Lower leg skin (tissue), 4 donors: Measurements from ENCODE around the gene SLC12A2. TPM values are rescaled to one million over a fixed set of nuclear protein-coding genes. Genes with fewer than 3 reads are reported as not detected.

Experiments
- DNase-seq, 2 donors: peaks; one replicate each; pipeline ENCODE4 v3.0.0-alpha.2; 2019; ENCODE audit warnings: low spot score in 2 of 2
- H3K4me3 ChIP-seq: fragments of 200-600 bp; sonication (generic); 2 replicates; pipeline ENCODE4 v1.5.1; 2017; ENCODE audit warnings: mild to moderate bottlenecking, low read depth; ENCODE audit not compliant: poor library complexity, severe bottlenecking
- POLR2A ChIP-seq, 2 donors: fragments of 450-650 bp; IDR thresholded peaks; one replicate each; pipeline ENCODE4 v1.6.1; 2016 to 2017; ENCODE audit warnings: antibody characterized with exemption in 2 of 2, mild to moderate bottlenecking in 1 of 2, moderate library complexity in 1 of 2
- WGBS, 2 donors: methylation state at CpG; one replicate each; pipeline ENCODE4 v1.1.5; 2018; 5-methylcytosine and 5-hydroxymethylcytosine counted together
- intact Hi-C: fragments of 100-400 bp; cut with DNase I; formaldehyde crosslinking; loops from one replicate; pipeline ENCODE4 v1.15.0; 2023; ENCODE audit warnings: low total_unique reads
- total RNA-seq, 4 donors: library from RNA; depleted of rRNA; stranded (reverse); fragments of >200 nt; gene quantifications; one replicate each; pipeline ENCODE4 v1.1.0, GENCODE V29; 2016
- TF ChIP-seq, protein P1 (sequence below), 3 donors: fragments of 450-650 bp; IDR thresholded peaks; one replicate each; pipeline ENCODE4 v1.5.1; 2016; ENCODE audit warnings: antibody characterized with exemption in 3 of 3, mild to moderate bottlenecking in 3 of 3, moderate library complexity in 2 of 3

SLC12A2 gene
- total RNA-seq, 4 donors from 2014 or later, result 61.2 to 267 (median 172) TPM

DNA sequence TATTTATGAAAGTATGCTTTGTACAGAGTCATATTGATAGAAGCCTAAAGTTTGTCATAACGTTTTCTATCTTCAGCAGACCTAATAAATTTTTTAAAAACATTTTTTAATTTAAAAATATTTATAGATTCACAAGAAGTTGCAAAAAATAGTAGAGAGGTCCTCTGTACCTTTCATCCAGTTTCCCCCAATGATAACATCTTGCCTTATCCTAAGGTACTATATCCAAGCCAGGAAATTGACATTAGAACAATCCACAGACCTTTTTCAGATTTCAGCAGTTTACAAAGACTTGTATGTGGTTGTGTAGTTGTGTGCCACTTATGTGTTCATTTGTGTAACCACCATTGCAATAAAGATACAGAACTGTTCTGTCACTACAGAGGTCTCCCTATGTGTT, 88.5 kb downstream of the SLC12A2 start:
- WGBS, 2 donors, result 65 to 77% methylated on average over 1 of the region's 1 CpG
- no peak for DNase-seq
- H3K4me3 ChIP-seq, result no peak overlapping the region
- intact Hi-C loops, result no loop called here
- TF ChIP-seq POLR2A (IDR thresholded peaks at IDR 0.05), result no peak
- TF ChIP-seq, protein P1, sequence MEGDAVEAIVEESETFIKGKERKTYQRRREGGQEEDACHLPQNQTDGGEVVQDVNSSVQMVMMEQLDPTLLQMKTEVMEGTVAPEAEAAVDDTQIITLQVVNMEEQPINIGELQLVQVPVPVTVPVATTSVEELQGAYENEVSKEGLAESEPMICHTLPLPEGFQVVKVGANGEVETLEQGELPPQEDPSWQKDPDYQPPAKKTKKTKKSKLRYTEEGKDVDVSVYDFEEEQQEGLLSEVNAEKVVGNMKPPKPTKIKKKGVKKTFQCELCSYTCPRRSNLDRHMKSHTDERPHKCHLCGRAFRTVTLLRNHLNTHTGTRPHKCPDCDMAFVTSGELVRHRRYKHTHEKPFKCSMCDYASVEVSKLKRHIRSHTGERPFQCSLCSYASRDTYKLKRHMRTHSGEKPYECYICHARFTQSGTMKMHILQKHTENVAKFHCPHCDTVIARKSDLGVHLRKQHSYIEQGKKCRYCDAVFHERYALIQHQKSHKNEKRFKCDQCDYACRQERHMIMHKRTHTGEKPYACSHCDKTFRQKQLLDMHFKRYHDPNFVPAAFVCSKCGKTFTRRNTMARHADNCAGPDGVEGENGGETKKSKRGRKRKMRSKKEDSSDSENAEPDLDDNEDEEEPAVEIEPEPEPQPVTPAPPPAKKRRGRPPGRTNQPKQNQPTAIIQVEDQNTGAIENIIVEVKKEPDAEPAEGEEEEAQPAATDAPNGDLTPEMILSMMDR (IDR thresholded peaks at IDR 0.05), result no peak

DNA sequence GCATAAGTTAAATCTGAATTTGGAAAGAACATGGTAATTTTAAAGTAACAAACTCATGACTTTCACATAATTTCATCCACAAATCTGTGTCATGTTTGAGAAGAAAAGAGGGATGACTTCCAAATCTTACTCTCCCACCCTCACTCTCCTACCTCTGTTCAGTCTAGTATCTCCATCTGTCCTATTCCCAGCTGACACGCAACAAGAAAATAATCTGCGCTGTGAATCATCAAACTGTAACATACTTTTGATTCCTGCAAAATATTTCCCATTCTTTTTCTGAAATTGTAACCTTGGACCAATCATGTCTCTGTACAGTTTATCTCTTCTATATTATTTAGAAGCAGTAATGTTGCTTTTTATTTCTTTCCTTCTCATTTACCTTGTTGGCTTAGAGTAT, 91.4 kb downstream of the SLC12A2 start:
- TF ChIP-seq POLR2A (IDR thresholded peaks at IDR 0.05), result no peak
- TF ChIP-seq, protein P1 (IDR thresholded peaks at IDR 0.05), result no peak
- DNase-seq, result no peak
- intact Hi-C loops, result no loop called here
- WGBS, 2 donors, result 90 to 98% methylated on average over 2 of the region's 2 CpGs
- no peak overlapping the region for H3K4me3 ChIP-seq

DNA sequence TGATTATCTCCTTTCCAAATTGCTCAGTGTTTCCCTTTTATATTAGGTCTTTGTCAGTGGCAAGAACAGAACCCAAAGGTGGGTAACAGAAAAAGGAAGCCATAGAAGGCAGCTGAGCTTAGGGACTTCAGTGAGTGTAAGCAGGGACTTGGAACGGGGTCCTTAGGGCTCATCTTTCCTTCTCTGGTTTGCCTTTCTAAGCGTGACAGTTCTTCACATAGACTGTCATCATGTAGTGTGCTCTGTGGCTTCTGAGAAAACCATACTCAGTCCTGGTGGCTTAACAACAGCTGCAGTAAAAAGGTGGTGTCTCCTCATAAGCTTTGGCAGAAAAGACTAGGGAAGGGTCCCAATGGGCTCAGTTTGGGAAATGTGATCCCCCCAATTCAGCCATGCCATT, 108.8 kb downstream of the SLC12A2 start:
- intact Hi-C loops, result no loop called here
- TF ChIP-seq POLR2A (IDR thresholded peaks at IDR 0.05), result no peak
- TF ChIP-seq, protein P1 (IDR thresholded peaks at IDR 0.05), result no peak
- 95 to 98% methylated on average over 2 of the region's 2 CpGs for WGBS, 2 donors

DNA sequence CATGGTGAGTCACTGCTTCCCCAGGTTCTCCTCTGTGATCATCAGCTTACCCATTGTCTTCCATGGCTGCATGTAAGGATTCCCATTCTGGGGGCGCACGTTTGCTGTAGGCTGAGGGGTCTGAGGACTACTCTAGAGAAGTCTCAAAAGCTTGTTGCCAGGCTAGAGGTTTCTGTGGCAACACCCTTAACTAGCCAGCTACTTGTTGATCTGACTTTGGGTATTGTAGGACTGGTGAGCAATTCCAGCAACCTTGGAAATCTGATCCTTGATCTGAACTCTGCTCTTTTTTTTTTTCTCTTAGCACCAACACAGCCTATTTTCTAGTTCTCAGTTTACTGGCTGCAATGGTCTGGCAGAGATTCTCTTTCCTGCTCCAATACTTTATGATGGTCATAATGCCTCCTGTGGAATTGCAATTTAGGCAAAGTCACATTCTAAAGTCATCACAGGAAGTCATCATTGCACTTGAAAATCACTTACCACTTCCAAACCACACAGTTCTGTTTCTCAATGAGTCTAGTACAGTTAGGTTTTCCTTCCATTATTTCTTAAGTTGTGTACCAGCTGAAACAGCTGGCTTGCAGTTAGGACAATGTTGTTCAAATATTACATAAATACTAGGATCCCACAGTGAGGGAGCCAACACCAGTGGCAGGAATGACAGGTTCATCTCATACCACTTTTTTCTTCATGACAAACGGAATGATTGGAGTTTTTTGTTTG, 110.3 kb downstream of the SLC12A2 start:
- TF ChIP-seq, protein P1 (IDR thresholded peaks at IDR 0.05), result no peak
- TF ChIP-seq POLR2A (IDR thresholded peaks at IDR 0.05), result no peak
- DNase-seq, result no peak
- intact Hi-C loops, result no loop called here
- WGBS, 2 donors, result 92 to 95% methylated on average over 3 of the region's 3 CpGs
- no peak overlapping the region for H3K4me3 ChIP-seq

More for the DNA sequence above, 108.8 kb downstream of the SLC12A2 start:
- no peak for DNase-seq
- no peak overlapping the region for H3K4me3 ChIP-seq

DNA sequence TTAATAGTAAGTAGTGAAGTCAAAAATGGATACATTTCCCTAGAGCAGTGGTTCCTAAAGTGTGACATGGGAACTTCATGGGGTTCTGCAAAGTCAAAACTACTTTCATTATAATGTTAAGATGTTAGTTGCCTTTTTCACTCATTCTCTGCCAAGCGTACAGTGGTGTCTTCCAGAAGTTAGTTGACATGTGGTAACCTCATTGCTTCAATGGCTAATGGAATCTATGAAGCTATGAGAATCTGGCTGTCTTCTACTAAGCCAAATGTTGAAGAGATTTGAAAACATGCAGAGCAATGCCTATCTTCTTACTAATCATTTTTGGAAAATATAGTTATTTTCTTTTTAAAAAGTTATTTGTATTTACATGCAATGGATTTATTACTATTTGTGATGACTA, 111.8 kb downstream of the SLC12A2 start:
- no peak for DNase-seq
- TF ChIP-seq POLR2A (IDR thresholded peaks at IDR 0.05), result no peak
- TF ChIP-seq, protein P1 (IDR thresholded peaks at IDR 0.05), result no peak
- intact Hi-C loops, result loop anchor here (5.0 kb wide), 1 partner anchor 628 kb away; no protein-coding TSS in a partner anchor
- 59 to 74% methylated on average over 1 of the region's 1 CpG for WGBS, 2 donors
- H3K4me3 ChIP-seq, result no peak overlapping the region
